Stimulated activated CD4-positive, alpha-beta T cell treated with anti-CD3 and anti-CD28 coated beads, Interleukin-4, amount 100 ng/mL, for 48 hours (primary cell): ENCODE results near the gene SPATA3.
"Not testable (repeated sequence)": the region's sequence is repeated elsewhere in the genome, so short reads cannot be mapped to it uniquely, and the experiment has no call there.

Experiments
- DNase-seq, 2 donors: peaks; one replicate each; pipeline ENCODE4 v3.0.0-alpha.2; 2020; ENCODE audit warnings: low read depth in 2 of 2

Gene SPATA3

DNA sequence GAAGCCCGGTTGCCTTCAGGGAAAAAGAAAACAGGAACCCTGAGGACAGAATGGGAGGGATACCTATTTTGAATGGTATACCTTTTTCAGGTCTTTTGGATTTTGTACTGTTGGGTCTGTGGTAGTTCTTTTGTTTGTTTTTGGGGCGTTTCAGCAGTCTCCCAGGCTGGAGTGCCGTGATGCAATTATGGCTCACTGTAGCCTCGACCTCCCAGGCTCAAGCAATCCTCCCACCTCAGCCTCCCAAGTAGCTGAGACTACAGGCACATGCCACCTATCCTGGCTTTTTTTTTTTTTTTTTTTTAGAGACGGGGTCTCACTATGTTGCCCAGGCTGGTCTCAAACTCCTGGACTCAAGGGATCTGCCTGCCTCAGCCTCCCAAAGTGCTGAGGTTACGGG is 27.6 kb upstream of the SPATA3 start:
- not testable (repeated sequence) for DNase-seq

GRCh38 chr2:230968921-230969658 is 26.8 kb upstream of the SPATA3 start:
- no peak for DNase-seq

DNA sequence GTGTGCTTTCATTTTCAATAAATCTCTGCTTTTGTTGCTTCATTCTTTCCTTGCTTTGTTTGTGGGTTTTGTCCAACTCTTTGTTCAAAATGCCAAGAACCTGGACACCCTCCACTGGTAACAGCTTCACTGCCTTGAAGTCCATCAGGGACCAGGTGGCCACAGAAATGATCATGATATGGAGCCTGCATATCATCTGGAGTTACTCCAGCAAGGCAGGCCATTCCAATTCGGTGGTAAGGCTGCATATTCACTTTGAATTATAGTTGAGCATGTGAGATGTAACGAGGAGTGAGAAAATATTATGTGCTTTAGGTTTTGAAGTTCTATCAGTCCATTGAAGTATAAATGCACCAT is 26.3 kb upstream of the SPATA3 start:
- DNase-seq: no peak

DNA sequence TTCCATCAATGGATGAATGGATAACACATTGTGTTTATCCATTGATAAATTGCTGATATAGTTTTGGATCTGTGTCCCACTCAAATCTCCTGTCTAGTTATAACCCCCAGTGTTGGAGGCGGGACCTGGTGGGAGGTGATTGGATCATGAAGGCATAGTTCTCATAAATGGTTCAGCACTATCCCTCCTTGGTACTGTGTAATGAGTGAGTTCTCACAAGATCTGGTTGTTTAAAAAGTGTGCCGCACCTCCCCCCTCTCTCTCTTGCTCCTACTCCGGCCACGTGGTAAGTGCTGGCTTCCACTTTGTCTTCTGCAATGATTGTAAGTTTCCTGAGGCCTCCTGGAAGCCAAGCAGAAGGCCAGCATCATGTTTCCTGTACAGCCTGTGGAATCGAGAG is 23.9 kb upstream of the SPATA3 start:
- no peak for DNase-seq

- peak; percentile 35 to 67 for DNase-seq
These were observed 21.6 kb upstream of the SPATA3 start for GRCh38 chr2:230974096-230974913.

DNA sequence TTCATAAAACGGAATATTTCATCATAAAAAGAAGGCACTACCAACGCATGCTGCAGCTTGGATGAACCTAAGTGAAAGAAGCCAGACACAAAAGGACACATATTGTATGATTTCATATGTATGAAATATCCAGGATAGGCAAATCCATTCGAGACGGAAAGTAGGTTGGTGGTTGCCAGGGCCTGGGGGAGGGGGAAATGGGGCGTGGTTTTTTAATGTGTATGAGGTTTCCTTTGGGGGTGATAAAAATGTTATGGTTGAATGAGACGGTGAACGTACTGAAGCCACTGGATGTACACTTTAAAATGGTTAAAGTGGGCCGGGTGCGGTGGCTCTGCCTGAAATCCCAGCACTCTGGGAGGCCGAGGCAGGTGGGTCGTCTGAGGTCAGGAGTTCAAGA is 20.0 kb upstream of the SPATA3 start:
- no peak for DNase-seq

DNA sequence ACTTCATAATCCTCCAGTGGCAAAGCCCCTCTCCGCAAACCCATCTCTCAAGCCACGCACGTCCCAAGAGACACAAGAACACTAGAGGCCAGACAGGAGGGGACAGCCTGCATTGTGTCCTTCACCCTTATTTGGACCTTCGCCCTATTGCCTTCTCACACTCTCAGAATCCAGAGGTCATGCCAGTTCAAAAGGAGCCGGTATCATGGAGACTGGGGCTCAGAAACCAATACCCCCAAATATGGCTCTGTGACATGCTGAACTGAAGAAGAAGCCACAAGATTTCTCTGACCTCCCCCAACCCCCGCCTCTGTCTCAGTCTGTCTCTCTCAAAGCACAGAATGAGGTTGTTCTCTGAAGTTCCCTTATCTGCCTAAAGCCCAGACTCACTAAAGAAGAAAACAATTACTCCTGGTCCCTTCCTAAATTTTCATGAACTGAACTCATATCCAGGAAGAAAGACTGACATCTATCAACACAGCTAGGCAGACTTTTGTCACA is 19.2 kb upstream of the SPATA3 start:
- no peak for DNase-seq

GRCh38 chr2:230980468-230980867 is 15.5 kb upstream of the SPATA3 start:
- no peak for DNase-seq

DNA sequence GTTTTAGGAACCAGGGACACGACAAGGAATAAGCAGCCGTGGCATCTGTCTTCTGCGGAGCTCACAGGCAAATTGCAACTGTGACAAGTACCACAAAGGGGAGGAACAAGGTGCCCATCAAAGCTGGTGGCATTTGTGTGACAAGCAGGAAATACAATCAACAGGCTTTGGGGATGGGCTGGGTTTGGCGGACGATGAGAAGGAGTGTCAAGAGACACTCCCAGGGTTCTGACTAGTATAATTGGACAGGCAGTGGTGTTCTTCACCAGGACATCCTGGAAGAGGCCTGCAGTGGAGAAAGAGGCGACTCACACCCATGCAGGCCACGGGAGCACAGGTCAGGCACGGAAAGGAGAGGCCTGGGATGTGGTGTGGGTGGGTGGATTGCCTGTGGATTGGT is 14.2 kb upstream of the SPATA3 start:
- no peak for DNase-seq

DNA sequence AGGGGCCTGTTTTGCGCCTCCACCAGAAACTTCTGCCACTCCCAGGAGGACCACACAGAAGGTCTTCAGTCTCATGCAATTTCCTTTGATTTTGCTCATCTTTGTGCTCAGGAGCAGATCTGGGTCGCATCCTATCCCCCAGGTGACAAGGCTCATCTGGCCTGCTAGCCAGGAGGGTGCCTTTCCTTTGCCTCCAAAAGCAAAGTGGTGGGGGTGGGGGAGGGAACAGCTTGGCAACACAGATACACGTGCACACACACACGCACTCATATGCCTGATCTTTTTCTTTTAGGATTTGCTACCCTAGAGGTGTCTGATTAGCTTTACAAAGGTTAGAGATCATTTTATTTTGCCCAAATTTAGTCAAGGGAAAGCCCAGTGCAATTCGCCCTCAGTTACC is 13.8 kb upstream of the SPATA3 start:
- DNase-seq: no peak

GRCh38 chr2:230982528-230982927 is 13.4 kb upstream of the SPATA3 start:
- DNase-seq: no peak

GRCh38 chr2:230983566-230983965 is 12.4 kb upstream of the SPATA3 start:
- DNase-seq: no peak

- peak; percentile 50 to 71 for DNase-seq
These were observed 11.3 kb upstream of the SPATA3 start for GRCh38 chr2:230984393-230985220.

- DNase-seq: no peak
These were observed 10.2 kb upstream of the SPATA3 start for GRCh38 chr2:230985519-230986231.

- DNase-seq: no peak
These were observed 9.3 kb upstream of the SPATA3 start for GRCh38 chr2:230986520-230987136.

DNA sequence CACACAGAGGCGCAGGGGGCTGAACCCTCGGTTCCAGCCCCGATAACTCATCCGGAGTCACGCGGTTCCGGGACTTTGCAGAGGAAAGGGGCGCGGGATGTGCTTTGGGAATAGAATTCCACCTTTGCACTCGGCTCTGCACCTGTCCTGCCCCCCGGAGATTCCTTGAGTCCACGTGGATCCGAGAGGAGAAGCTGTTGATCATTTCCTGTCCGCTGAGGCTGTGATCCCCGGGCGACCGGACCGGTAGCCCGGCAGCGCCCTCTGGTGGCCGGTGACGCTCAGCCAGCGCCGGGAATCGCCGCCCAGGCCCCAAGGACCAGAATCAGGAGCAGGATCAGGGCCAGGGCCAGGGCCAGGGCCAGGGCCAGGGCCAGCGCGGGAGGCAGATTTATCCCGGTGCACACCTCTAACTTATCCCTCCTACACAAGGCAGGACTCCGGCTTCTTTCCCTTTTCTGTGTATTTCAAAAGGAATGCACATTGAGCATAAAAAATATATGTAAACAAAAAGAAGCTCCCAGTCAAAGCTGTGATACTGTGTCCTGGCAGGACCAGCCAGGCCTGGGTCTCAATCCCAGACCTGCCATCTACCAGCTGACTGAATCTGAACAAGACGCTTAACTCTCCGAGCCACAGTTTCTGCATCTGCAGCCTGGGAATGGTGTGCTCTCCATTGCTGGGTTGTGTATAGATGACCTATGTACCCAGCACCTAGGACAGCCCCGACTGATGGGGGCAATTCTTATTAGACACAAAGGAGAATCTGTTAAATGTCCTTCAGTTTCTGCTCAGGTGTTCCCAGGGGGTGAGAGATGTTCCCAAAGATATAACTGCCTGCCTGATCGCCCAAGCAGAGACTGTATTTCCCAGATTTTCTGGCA is 8.5 kb upstream of the SPATA3 start:
- peak; percentile 71 to 81 for DNase-seq

DNA sequence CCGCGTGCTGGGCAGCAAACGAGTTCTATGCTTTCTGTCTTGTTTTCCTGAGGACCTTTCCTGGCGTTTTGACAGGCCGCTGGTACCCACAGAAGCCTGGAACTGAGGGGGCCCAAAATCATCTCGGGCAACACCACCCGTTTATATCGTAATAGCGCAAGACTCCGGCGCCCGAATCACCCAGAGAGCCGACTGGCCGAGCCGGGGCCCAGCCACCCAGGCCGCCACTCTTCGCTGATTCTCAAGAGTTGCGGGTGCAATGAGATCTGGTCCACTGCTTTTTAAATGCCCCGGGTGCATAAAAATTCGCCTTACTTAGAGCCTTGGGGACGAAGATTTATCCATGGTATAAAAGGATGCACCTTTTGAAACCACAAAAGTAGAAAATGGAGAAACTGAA is 6.2 kb upstream of the SPATA3 start:
- DNase-seq: no peak

DNA sequence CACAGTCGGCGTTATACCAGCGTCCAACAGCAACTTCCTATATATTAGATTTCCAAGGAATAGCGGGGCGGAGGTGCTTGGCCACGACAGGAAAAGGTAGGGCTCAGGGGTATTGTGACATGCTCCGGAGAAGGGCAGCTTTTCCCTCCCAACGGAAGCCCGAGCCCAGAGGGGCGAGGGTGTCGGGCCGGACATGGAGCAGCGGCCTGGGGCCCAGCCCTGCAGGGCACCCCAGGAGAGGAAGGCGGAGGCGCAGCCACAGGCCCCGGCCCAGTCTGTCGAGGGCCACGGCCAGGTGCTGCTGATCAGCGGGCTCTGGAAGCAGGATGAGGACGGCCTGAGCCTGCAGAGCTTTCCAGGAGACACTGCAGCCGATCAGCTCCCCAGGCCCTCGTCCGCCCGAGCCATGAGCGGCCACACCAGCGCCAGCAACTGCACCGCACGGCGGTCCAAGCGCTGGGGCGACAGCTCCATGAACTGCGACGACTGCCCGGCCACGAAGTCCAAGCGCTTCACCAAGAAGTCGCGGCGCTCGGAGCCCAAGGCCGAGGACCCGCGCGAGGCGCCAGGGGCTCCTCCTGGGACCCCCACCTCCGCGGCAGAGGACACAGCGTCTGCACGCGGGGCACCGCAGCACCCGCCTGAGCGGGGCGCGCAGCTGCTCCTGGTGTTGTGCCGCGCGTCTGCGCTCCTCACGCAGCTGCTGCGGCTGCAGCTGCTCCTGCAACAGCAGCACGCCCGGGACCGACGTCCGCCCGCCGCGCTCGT is 5.6 kb upstream of the SPATA3 start:
- DNase-seq: no peak

- DNase-seq: no peak
These were observed 5.1 kb upstream of the SPATA3 start for GRCh38 chr2:230990899-230991150.

DNA sequence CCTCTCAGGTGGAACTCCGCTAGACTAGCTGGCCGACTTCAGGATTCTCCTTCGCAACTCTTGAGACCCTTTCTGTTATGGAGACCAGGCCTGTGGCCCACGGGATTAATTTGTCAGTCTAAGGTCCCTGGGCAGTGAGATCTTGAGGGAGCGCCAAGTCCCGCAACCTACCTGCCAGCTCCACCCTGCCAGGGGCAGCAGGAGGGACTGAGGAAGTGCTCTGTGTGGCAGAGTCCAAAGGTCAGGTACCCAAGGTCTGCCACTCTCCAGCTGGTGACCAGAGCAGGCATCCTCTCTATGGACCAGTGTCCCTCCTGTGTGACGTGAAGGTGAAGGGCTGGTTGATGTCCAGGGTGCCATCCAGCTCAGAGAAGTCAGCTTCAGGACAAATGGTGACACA is 4.3 kb upstream of the SPATA3 start:
- DNase-seq: no peak
